HuH-7.5 (cell line): ENCODE results near the gene SLC5A1.
"Not testable (repeated sequence)": the region's sequence is repeated elsewhere in the genome, so short reads cannot be mapped to it uniquely, and the experiment has no call there.

Source experiments
- DNase-seq: peaks from one replicate; pipeline ENCODE4 v3.0.0; 2011; ENCODE audit warnings: low spot score

SLC5A1 gene

DNA sequence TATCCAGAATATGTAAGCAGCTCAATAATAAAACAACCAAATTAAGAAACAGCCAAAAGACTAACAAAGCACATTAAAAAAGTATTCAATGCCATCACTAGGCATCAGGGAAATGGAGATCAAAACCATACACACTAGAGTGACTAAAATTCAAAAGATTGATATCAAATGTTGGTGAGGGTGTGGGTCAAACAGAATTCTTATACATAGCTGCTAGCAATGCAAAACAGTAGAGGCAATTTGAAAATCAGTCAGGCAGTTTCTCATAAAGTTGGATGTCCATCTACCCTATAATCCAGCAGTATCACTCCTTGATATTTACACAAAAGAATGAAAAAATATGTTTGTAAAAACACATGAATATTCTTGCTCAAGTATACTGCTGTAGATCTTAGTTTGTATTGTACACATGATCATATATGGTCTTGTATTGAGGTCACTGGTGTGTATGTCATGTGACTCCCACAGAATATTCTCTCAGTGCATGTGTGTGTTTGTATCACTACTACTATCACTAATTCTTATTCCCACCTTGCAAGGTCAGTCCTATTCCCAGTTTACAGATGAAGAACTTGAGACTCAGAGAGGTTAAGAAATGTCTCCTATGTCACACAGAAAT lies 54.9 kb downstream of the SLC5A1 start:
- no peak for DNase-seq

DNA sequence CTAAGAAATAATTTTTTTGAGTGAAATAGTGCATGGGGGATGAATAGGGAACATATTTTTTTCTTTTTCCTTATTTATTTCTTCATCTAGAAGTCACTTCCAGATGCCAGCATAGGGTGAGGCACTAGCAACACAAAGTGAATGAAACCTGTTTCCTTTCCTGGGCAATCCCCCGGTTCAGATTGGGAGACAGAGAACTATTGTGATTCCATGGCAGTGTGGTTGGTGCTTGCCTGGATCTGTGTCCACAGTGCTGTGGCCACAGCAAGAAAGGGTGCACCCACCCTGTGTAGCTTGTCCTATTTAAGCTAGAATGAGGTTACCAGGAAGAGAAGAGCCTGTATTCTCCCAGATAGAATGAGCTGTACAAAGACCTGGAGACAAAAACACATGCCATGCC lies 57.6 kb downstream of the SLC5A1 start:
- no peak for DNase-seq

DNA sequence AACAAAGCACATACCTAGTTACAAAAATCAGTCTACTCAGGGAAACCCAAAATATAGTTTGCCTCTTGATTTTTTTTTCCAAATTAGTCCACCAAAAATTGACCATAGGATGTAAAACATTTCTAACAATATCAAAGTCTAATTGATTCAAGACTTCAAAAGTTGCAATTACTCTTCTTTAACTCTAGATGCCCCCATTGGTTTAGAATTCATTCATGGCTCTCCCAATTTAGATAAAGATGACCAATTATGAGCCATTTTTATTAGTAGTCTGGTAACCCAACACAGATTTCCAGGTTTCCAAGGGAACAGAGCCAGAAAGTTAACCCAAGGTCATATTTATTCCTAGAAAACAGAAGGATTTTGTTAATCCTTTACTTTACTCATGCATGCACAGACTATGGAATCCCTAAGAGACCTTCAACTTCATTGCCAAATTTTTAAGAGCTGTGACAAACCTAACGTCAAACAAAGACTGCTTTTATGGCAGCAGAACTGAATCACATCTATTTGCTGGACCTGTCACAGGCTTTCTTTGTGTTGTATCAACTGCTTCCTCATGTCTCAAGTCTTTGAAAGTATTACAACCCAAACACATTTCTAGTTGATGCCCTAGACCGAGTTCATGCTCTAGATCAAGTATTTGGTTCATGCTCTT lies 60.7 kb downstream of the SLC5A1 start:
- no peak for DNase-seq

DNA sequence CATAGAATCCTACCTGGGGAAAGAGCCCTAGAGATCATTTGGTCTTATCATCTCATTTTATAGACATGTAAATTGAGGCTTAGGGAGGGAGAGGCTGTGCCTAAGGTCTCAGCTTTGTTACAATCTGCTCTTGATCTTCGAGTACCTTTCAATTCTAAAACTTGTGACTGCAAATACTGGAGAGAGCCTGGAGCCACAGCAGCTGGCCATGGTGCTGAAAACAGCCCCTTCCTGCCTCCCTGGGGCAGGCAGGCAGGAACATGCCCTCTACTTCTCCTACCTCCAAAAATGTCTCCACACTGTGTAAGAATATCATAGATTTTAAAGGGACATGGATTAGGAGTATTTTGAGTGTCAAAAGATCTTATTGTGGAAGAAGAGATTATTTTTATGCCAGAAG lies 63.9 kb downstream of the SLC5A1 start:
- DNase-seq, result no peak

DNA sequence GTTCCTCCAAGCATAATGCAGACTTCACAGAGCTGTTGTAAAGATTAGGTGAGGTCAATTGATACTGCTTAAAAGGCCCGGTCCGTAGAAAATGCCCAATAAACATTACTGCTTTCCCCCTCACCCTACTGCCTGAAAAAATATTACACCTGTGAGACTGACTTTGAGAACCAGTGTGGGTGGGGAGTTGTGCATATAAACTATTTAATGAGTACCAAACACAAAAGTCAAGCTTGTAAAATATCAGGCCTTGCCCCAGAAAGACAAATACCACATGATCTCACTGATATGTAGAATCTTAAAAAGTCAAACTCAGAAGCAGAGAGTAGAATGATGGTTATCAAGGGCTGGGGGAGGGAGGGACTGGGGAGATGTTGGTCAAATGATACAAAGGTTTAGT lies 69.3 kb downstream of the SLC5A1 start:
- no peak for DNase-seq

DNA sequence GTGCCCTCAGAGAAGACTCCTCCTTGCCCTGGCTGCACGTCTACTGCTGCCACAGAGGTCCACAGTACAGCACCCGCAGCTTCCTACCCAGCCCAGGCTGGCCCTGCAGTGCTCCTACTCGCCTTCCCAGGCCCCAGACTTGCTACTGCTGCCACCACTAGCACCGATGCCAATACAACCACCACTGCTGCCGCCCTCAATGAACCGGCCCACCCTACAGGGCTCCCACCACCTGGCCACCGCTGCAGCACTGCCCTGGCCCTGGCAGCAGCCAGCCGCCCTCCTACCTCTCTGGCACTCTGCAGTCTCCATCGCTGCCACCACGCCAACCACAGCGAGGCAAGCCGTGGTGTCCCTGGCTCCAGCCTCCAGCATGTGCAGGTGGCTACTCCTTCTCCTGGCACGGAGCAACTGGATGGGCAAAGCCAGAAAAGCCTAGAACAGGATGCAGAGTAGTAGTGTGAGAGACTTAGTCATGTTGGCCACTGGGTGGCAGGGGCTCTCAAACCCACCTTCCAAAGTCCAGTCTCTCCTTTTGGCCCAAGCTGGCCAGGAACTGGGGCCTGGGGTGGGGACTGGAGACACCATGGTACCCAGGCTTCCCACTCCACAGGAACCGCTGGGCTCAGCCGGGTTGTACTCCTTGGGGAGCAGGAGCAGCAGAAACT lies 76.6 kb downstream of the SLC5A1 start:
- DNase-seq, result no peak

DNA sequence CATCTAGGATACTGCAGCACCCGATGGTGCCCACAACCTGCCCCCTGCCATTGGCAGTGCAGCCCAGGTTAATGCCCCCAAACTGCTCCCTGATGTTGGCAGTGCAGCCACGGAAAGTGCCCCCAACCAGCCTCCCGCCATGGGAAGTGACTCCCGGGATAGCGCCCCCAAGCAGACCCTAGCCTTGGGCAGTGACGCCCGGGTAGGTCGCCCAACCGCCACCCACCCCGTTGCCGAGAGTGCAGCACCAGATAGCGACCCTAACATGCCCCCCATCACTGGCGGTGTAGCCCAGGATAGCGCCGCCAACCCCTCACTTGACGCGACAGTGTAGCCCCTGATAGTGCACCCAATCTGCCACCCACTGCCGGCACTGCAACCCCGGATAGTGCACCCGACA lies 77.5 kb downstream of the SLC5A1 start:
- DNase-seq, result no peak

DNA sequence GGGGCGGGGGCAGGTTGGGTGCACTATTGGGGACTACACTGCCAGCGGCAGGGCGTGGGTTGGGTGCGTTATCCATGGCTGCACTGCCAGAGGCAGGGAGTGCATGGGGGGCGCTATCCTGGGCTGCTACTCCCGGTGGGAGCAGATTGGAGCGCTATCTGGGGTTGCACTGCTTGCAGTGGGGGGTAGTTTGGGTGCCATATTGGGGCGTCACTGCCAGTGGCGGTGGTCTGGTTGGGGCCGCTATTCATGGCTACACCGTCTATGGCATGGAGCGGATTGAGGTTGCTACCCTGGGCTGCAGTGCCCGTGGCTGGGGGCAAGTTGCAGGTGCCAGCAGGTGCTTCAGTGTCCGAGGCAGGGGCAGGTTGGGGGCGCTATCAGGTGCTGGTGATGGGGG lies 79.8 kb downstream of the SLC5A1 start:
- DNase-seq, result no peak

DNA sequence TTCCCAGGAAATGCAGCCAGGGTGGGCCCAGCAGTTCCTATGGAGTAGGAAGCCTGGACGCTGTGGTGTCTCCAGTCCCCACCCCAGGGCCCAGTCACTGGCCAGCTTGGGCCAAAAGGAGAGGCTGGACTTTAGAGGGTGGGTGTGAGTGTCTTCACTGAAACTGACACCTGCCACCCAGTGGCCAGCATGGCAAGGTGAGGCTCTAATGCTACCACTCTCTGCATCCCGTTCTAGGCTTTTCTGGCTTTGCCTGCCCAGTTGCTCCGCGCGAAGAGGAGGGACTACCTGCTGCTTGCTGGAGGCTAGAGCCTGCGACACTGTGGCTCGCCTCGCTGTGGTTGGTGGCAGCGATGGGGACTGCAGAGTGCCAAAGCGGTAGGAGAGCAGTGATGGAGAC lies 80.6 kb downstream of the SLC5A1 start:
- no peak for DNase-seq

DNA sequence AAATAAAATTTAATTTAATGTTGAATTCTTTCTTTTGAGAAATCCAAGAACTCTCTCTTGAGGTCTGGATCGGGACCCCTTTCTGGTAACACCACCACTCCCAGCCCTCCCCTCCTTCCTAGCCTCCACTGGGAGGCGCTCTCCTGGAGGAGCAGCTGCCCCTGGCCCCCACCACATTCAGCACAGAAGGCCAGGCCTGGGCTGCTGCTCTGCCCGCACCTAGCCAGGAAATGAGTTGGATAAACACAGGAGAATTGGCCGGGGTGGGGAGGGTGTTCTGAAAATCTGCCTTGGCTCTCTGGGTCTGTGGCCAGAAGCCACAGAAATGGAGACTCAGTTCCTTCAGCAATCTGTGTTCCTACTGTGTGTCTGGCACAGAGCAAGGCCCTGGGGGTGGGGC lies 84.8 kb downstream of the SLC5A1 start:
- DNase-seq, result no peak

DNA sequence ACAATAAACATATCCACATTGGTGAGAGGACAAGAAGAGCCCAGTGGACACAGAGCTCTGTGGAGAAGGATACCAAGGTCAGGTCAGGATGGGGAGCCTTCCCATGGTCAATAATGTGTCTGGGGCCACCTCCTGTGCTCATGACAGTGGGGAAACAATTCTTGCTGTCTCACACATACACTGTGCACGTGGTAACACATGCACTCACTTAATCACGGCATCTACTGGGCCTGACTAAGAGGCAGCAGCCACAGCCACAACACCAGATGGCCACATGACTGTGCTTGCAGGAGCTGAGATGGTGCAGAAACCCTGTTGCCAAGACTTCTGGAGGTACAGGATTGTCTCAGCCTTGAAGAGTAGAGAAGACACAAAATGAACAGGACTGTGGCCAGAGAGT lies 87.4 kb downstream of the SLC5A1 start:
- DNase-seq, result no peak

DNA sequence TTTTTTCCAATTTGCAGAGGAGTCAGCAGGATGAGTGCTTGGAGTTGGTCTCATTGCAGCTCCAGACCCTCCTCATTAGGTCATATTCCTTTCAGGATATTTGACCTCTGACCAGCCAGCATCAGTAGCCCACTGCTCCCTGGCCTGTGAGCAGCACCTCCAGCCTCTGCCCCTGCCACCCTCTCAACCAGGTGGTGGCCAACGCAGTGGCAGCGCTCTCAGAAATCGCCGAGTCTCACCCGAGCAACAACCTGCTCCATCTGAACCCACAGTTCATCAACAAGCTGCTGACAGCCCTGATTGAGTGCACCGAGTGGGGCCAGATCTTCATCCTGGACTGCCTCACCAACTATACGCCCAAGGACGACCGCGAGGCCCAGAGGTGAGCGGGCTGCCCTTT lies 89.1 kb downstream of the SLC5A1 start:
- DNase-seq, result no peak

DNA sequence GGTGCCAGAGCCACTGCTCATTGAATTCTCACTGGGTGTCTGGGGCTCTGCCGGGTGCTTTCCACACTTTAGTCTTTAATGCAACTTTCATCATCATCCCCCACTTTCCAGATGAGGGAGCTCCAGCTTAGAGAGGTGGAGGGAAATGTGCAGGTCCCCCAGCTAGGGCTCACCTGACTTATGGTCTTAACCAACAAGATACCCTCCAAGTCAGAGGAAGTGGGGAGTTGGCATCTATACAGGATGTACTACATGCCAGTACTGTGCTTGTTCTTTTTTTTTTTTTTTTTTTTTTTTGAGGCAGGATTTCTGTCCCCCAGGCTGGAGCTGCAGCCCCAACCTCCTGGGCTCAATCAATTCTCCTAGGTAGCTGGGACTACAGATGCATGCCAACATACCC lies 89.7 kb downstream of the SLC5A1 start:
- DNase-seq, result no peak

DNA sequence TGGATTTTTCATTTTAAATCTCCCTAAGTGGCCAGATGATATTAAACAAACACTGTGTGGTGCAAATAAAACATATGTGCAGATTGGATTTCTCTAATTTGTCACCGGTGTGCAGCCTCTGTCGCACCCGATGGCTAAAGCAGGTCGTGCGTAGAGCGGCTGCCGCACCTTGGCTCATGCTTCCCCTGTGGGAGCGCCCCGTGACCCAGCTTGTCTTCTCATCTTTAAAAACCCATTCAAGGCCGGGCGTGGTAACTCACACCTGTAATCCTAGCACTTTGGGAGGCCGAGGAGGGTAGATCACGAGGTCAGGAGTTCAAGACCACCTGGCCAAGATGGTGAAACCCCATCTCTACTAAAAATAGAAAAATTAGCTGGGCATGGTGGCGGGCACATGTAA lies 91.7 kb downstream of the SLC5A1 start:
- DNase-seq, result not testable (repeated sequence)

DNA sequence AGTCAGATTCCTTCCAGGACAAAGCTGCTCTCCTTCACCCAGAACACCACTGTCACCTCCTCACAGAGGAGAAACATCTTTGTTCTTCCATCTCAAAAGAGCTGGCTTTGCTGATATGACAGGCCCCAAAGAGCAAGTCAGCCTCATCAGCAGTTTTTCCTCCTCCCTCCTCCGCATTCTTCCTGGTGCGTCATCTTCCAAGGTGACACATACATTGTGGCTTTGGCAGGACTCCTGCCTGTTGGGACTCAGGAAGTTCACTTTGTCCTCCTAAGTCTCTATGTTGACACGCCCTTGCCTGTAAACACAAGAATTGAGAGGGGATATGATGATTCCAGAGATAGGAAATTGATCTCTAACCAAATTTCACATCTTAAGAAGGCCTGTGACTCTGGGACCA lies 92.9 kb downstream of the SLC5A1 start:
- DNase-seq, result not testable (repeated sequence)

DNA sequence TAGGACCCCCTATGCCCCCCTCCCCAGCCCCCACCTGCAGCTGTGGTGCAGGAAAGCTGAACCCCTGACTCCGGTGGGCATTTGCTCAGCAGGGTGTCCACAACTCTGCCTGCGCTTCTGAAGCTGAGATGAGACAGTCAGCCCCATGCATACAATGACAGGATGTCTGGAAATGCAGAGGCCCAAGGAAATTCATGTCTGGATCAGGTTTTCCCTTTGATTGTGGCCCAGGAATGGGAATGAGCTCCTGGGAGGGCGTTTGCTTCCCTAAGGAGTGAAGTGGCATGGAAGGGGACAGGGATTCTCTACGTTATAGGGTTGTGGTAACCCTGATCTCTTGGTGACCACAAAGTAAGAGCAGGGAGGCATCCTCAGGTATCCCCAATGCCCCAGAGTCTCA lies 93.8 kb downstream of the SLC5A1 start:
- not testable (repeated sequence) for DNase-seq

DNA sequence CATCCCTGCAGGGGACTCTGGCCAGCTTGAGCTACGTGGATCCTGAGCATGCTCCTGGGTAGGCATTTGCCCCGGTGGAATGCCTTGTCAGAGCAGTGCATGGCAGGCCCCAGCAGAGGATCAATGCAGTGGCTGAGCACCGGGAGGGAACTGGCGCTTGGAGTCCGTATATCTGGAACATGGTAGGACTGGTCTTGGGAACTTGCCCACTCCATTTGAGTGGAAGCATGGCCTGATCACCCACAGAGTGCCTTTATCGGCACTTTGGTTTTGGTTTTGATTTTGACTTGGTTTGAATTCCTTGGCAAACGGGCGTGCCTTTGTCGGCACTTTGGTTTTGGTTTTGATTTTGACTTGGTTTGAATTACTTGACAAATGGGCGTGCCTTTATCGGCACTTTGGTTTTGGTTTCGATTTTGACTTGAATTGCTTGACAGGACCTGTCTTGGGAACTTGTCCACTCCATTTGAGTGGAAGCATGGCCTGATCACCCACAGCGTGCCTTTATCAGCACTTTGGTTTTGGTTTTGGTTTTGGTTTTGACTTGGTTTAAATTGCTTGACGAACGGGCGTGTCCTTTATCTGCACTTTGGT lies 94.8 kb downstream of the SLC5A1 start:
- not testable (repeated sequence) for DNase-seq

DNA sequence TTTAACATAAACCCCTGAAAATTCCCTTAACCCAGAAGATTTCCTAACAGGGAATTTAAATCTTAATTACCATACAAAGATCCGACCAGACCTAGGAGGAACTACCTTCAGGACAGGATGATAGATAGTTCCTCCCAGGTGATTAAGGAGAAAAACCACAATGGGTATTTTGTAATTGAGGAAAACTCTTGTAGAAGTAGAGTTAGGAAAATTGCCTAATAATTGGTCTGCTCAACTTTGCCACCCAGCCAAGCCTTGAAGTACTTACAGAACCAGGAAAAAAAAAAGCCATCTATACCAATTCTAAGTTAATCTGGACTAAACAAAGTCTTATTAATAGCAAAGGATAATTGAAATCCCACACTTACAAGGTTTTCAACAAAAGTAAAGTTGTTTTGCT lies 95.5 kb downstream of the SLC5A1 start:
- DNase-seq, result not testable (repeated sequence)

DNA sequence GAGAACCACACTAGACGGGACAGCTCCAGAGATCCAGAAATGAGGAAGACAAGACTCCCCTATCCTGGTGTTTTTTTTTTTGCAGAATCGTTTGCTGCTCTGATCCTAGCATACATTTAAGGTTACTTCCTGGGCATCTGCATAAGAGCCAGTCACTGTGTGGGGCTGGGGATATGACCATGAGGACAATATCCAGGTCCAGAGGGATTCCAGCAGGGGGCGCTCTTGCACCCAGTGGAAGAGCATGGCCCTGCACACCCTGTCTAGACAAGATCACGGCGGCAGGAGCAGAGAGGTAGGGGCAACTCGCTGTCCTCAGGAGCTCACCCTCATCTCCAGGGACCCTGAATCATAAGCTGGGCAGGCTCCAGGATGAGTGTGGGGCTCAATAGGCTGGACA lies 97.6 kb downstream of the SLC5A1 start:
- DNase-seq, result not testable (repeated sequence)

DNA sequence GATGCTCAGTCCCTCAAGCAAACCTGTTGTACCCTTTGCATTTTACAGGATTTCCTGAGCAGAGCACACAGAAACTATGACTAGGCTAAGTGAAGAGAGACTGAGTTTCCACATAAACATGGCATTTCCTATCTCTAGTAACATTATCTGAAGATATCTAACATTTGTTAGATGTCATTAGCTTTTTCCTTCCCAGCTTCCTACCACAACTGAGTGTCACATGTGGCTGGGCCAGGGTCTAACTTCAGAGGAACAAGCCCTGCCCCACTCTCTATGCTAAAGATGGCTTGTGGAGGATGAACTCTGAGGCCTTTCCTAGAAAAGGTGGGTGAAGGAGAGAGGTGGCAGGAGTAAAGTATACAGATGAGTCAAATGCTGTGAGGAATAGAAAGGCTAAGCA lies 99.5 kb downstream of the SLC5A1 start:
- no peak for DNase-seq

DNA sequence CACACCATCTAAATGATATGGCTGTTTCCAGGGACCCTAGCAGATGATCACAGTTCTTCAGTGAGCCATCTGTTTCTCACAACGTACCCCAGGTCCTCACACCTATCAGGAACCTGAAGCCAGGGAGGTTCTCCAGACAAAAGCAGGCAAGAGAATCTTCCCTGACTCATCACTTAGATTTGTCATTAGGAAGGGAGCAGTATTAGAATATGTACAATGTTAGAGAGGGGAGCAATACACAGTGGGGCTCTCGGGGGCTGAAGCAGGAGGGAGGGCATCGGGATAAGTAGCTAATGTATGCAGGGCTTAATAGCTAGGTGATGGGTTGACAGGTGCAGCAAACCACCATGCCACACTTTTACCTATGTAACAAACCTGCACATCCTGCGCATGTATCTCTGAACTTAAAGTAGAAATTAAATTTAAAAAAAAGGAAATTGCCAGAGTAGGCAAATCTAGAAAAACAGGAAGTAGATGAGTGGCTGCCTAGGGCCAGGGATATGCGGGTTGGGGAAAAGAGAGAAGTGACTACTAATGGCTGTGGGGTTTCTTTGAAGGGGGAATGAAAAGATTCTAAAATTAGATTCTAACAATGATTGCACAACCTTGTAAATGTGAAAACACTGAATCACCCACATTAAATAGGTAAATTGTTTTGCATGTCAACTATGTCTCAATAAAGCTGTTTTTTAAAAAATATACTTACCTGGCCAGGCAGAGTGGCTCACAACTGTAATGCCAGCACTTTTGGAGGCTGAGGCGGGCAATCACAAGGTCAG lies 101.6 kb downstream of the SLC5A1 start:
- no peak for DNase-seq

DNA sequence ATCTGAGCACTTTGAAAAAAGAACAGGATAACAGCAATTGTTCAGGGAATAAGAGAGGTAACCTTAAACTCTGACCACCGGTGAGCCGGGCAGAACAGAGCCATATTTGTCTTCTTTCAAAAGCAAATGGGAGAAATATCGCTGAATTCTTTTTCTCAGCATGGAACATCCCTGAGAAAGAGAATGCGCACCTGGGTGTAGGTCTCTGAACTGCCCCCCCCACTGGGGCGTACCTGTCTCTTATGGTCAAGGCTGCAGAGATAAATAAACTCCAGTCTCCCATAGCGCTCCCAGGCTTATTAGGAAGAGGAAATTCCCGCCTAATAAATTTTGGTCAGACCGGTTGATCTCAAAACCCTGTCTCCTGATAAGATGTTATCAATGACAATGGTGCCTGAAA lies 104.1 kb downstream of the SLC5A1 start:
- not testable (repeated sequence) for DNase-seq
